B cell (primary cell): ENCODE results near the gene TNNI3. TPM values are rescaled to one million over a fixed set of nuclear protein-coding genes. Genes with fewer than 3 reads are reported as not detected.

Source experiments
- ATAC-seq: fragments of 200-7000 bp; cut with Tn5 transposase; one replicate; pipeline ENCODE4 v1.10.0; 2021; ENCODE audit warnings: low read depth, mild to moderate bottlenecking, moderate number of reproducible peaks, moderate library complexity
- CTCF ChIA-PET: fragments of 350-600 bp; sonication (Branson Sonifier 250); formaldehyde crosslinking; loops from one replicate; lab custom pipeline; 2021; ENCODE audit warnings: antibody characterized with exemption, inconsistent platforms; lab: Charles Lee
- POLR2A ChIA-PET: fragments of 350-600 bp; sonication (Branson Sonifier 250); formaldehyde crosslinking; loops from one replicate; lab custom pipeline; 2021; ENCODE audit warnings: antibody characterized with exemption; lab: Charles Lee
- DNase-seq: peaks from one replicate; pipeline ENCODE4 v3.0.0; 2013
- H2AFZ ChIP-seq: 2 replicates; pipeline ENCODE4 v1.6.1; 2012; ENCODE audit warnings: mild to moderate bottlenecking, low read depth, low read length; ENCODE audit not compliant: insufficient read depth, poor library complexity, severe bottlenecking
- H3K27ac ChIP-seq, 2 donors: 1 replicate in 1 of 2; 2 replicates in 1 of 2; pipeline ENCODE4 v1.5.1; 2012 to 2013; ENCODE audit warnings: low read length in 2 of 2, mild to moderate bottlenecking in 2 of 2, moderate library complexity in 1 of 2
- H3K27me3 ChIP-seq, 4 experiments: fragments of 200-600 bp in 1 of 4; sonication (generic) in 1 of 4; replicated peaks in 1 of 4; 1 replicate in 2 of 4; 2 replicates in 2 of 4; pipeline versions ENCODE4 v1.6.1 to v1.7.0; 2013 to 2016; ENCODE audit warnings: low read length in 3 of 4, mild to moderate bottlenecking in 2 of 4, mixed read lengths in 1 of 4, moderate library complexity in 1 of 4; ENCODE audit not compliant: insufficient read depth in 4 of 4, control insufficient read depth in 3 of 4; ENCODE audit errors: control extremely low read depth in 1 of 4
- H3K36me3 ChIP-seq, 2 experiments: replicated peaks in 1 of 2; 1 replicate in 1 of 2; 2 replicates in 1 of 2; pipeline versions ENCODE4 v1.6.1 to v1.7.1; 2013; ENCODE audit warnings: low read length in 1 of 2; ENCODE audit not compliant: insufficient read depth in 2 of 2, control insufficient read depth in 1 of 2; ENCODE audit errors: control extremely low read depth in 1 of 2, extremely low read depth in 1 of 2
- H3K4me1 ChIP-seq, 2 donors: fragments of 200-600 bp in 1 of 2; sonication (generic) in 1 of 2; 1 replicate in 1 of 2; 2 replicates in 1 of 2; pipeline versions ENCODE4 v1.5.1 to v1.6.1; 2013 to 2017; ENCODE audit warnings: low read length in 2 of 2; ENCODE audit not compliant: control insufficient read depth in 2 of 2, insufficient read depth in 2 of 2
- H3K4me2 ChIP-seq: replicated peaks from 2 replicates; pipeline ENCODE3; 2012; ENCODE audit warnings: mild to moderate bottlenecking, low read depth, low read length; ENCODE audit not compliant: poor library complexity, severe bottlenecking
- H3K4me3 ChIP-seq, 5 experiments: fragments of 200-600 bp in 1 of 5; sonication (generic) in 1 of 5; 1 replicate in 3 of 5; 2 replicates in 2 of 5; pipeline versions ENCODE4 v1.5.1 to v1.7.0; 2011 to 2016; ENCODE audit warnings: low read length in 4 of 5, mild to moderate bottlenecking in 4 of 5, low read depth in 2 of 5, control low read depth in 1 of 5, moderate library complexity in 1 of 5; ENCODE audit not compliant: insufficient read depth in 1 of 5; ENCODE audit errors: control extremely low read depth in 1 of 5, extremely low read depth in 1 of 5
- H3K79me2 ChIP-seq: fragments of 200-600 bp; sonication (generic); one replicate; pipeline ENCODE4 v1.6.0; 2016; ENCODE audit warnings: low read length; ENCODE audit not compliant: control insufficient read depth, insufficient read depth
- H3K9ac ChIP-seq: fragments of 200-600 bp; sonication (generic); 2 replicates; pipeline ENCODE4 v1.6.1; 2017; ENCODE audit warnings: mild to moderate bottlenecking, low read length, moderate library complexity
- H3K9me3 ChIP-seq, 3 donors: one replicate each; pipeline versions ENCODE4 v1.6.1 to v1.7.1; 2013; ENCODE audit warnings: low read length in 2 of 3; ENCODE audit not compliant: control insufficient read depth in 2 of 3, insufficient read depth in 1 of 3; ENCODE audit errors: control extremely low read depth in 1 of 3
- H4K20me1 ChIP-seq: 2 replicates; pipeline ENCODE4 v1.6.0; 2012; ENCODE audit warnings: mild to moderate bottlenecking, low read length; ENCODE audit not compliant: insufficient read depth, control insufficient read depth, poor library complexity, severe bottlenecking
- H3K27ac Mint-ChIP-seq: one replicate; pipeline ENCODE4 v1.8.0; 2021; ENCODE audit warnings: mixed read lengths
- H3K27me3 Mint-ChIP-seq: one replicate; pipeline ENCODE4 v1.8.0; 2021; ENCODE audit warnings: mixed read lengths
- H3K4me1 Mint-ChIP-seq: one replicate; pipeline ENCODE4 v1.8.0; 2021; ENCODE audit warnings: mixed read lengths
- H3K4me3 Mint-ChIP-seq: one replicate; pipeline ENCODE4 v1.8.0; 2021; ENCODE audit warnings: mixed read lengths
- H3K9me3 Mint-ChIP-seq: one replicate; pipeline ENCODE4 v1.8.0; 2022; ENCODE audit warnings: mixed read lengths; ENCODE audit not compliant: insufficient read depth
- EZH2 ChIP-seq: IDR thresholded peaks from 2 replicates; pipeline ENCODE4 v1.6.1; 2012; ENCODE audit warnings: borderline replicate concordance, low read depth, mild to moderate bottlenecking, moderate library complexity, low read length; ENCODE audit not compliant: insufficient read depth, poor library complexity, severe bottlenecking
- WGBS: methylation state at CpG from one replicate; pipeline ENCODE4 v1.1.5; 2013; ENCODE audit warnings: missing lambda C conversion rate; ENCODE audit not compliant: insufficient coverage; 5-methylcytosine and 5-hydroxymethylcytosine counted together
- intact Hi-C: fragments of 100-400 bp; cut with micrococcal nuclease; formaldehyde crosslinking; loops from one replicate; pipeline ENCODE4 v1.10.0; 2022
- polyA plus RNA-seq: library from polyadenylated mRNA; depleted of rRNA; stranded (reverse); fragments of >200 nt; gene quantifications from 2 replicates; pipeline ENCODE4 v1.2.3, GENCODE V29; 2012
- total RNA-seq, 2 donors: library from RNA; stranded (reverse); fragments of 120-200 nt in 1 of 2; gene quantifications; 1 replicate in 1 of 2; 2 replicates in 1 of 2; pipeline versions ENCODE4 v1.2.3 to v1.2.4, GENCODE V29; 2013 to 2022
- TF ChIP-seq, protein P1 (sequence below): fragments of 200-600 bp; IDR thresholded peaks from one replicate; pipeline ENCODE4 v1.8.0; 2022; ENCODE audit warnings: antibody characterized with exemption, mild to moderate bottlenecking

TNNI3 gene
- total and polyA plus RNA-seq, 2 donors (not counting 1 experiment from before 2014, with no cell fraction given), result not detected

DNA sequence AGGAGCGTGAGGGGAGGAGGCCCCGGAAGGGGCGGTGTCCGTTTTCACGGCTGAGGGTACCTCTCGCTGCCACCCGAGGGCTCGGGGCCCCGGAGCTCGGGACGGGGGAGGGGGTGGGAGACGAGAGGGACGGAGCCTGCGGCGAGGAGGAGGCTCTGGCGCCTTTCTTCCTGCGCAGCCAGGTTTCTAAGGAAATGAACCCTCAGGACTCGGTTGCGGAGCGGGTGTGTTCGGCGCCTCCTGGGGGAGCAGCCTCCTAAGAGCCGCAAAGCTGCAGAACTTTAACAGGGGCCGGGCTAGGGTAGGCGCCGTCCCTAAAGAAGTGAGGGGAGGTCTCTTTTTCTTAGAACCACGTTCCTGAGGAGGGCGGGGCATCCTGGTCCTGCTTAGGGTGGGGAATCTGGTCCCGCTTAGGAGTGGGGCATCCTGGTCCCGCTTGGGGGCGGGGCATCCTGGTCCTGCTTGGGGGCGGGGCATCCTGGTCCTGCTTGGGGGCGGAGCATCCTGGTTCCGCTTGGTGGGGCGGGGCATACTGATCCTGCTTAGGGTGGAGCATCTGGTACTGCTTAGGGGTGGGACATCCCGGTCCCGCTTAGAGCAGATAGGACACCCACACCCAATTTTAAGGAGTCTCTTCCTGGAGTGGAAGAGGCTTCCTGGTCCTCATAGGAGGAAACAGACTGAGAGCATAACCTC lies 16.3 kb upstream of the TNNI3 start:
- Histone ChIP-seq H3K27ac (no peak overlapping the region), H4K20me1 (no peaks in the 10 kb centered on the region), H3K4me3 (peak overlapping the region in 4 of 5 experiments; percentile 41 to 57 (median 52)), H3K4me2 (peak overlapping the region; percentile 85), H3K79me2 (no peaks in the 10 kb centered on the region), H3K9ac (peak overlapping the region; percentile 56), H3K36me3 (no peaks in the 10 kb centered on the region), H3K4me1 (peaks cover 24 to 35% of the 10 kb centered on the region in 2 donors), H3K27me3 (peaks cover 0 to 91% (median 48%) of the 10 kb centered on the region in 4 experiments), H2AFZ (peak overlapping the region; percentile 61), H3K9me3 (peaks cover 0 to 45% (median 14%) of the 10 kb centered on the region in 3 donors)
- H3K27ac Mint-ChIP-seq, result no peak overlapping the region
- H3K9me3 Mint-ChIP-seq, result no peaks in the 10 kb centered on the region
- intact Hi-C loops, result no loop called here
- DNase-seq (peak; percentile 62), ATAC-seq (peak; percentile 53)
- WGBS, result 2% methylated on average over 31 of the region's 37 CpGs
- CTCF ChIA-PET, result interaction anchor here (0.5 kb wide), 1 partner anchor 403 kb away, joined by 3 read pairs; no protein-coding TSS in a partner anchor
- H3K27me3 Mint-ChIP-seq, result peaks cover 70% of the 10 kb centered on the region
- H3K4me3 Mint-ChIP-seq, result peak overlapping the region; percentile 69
- peaks cover 24% of the 10 kb centered on the region for H3K4me1 Mint-ChIP-seq
- TF ChIP-seq EZH2, result peak; percentile 18
- TF ChIP-seq, protein P1, sequence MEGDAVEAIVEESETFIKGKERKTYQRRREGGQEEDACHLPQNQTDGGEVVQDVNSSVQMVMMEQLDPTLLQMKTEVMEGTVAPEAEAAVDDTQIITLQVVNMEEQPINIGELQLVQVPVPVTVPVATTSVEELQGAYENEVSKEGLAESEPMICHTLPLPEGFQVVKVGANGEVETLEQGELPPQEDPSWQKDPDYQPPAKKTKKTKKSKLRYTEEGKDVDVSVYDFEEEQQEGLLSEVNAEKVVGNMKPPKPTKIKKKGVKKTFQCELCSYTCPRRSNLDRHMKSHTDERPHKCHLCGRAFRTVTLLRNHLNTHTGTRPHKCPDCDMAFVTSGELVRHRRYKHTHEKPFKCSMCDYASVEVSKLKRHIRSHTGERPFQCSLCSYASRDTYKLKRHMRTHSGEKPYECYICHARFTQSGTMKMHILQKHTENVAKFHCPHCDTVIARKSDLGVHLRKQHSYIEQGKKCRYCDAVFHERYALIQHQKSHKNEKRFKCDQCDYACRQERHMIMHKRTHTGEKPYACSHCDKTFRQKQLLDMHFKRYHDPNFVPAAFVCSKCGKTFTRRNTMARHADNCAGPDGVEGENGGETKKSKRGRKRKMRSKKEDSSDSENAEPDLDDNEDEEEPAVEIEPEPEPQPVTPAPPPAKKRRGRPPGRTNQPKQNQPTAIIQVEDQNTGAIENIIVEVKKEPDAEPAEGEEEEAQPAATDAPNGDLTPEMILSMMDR, result no peak
- POLR2A ChIA-PET, result interaction anchor here (0.8 kb wide), 1 partner anchor 210 kb away, joined by 3 read pairs; the partner anchor contains the start of gene TMEM238

DNA sequence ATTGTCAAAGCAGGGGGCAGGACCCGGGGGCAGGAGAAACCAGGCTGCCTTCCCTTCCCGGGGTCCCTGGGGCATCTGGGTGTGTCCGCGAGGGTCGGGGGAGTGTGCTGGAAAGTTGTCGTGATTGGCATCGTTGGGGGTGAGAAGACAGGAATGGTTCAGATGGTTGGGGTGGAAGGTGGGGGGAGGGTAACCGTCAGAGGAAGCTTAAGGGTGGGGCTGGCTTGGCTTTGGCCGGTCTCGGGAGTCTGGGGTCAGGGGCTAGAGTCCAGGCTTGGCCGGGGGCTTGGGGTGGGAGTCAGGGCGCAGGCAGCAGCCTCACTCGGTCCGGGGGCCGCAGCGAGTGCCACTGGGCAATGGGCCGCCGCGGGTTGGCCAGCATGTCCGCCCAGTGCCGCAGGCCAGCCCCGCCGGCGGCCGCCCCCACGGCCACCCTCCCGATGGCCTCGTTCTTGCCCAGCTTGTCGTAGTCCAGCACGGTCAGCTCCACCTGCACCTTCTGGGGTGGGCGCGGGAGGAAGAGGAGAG lies 15.7 kb upstream of the TNNI3 start:
- H3K79me2 ChIP-seq, result no peaks in the 10 kb centered on the region
- H3K4me2 ChIP-seq, result peak overlapping the region; percentile 85
- ATAC-seq, result no peak
- DNase-seq, result no peak
- ChIA-PET CTCF (no interaction called here), POLR2A (no interaction called here)
- H3K9me3 ChIP-seq, result peaks cover 0 to 41% (median 14%) of the 10 kb centered on the region in 3 donors
- no peaks in the 10 kb centered on the region for H4K20me1 ChIP-seq
- Mint-ChIP-seq H3K4me3 (peak overlapping the region; percentile 69), H3K27ac (no peak overlapping the region), H3K9me3 (no peaks in the 10 kb centered on the region), H3K27me3 (peaks cover 71% of the 10 kb centered on the region), H3K4me1 (peaks cover 20% of the 10 kb centered on the region)
- H3K4me1 ChIP-seq, result peaks cover 18 to 29% of the 10 kb centered on the region in 2 donors
- peaks cover 0 to 87% (median 46%) of the 10 kb centered on the region in 4 experiments for H3K27me3 ChIP-seq
- WGBS, result 4% methylated on average over 31 of the region's 32 CpGs
- no peak overlapping the region for H3K27ac ChIP-seq
- H3K9ac ChIP-seq, result peak overlapping the region; percentile 56
- intact Hi-C loops, result no loop called here
- peak overlapping the region; percentile 61 for H2AFZ ChIP-seq
- H3K36me3 ChIP-seq, result no peaks in the 10 kb centered on the region
- TF ChIP-seq EZH2, result no peak
- TF ChIP-seq, protein P1, result no peak
- peak overlapping the region in 4 of 5 experiments; percentile 41 to 57 (median 52) for H3K4me3 ChIP-seq
